Right ventricle myocardium superior (tissue), 1 donor: Measurements from ENCODE around the gene SPATA22. TPM values are rescaled to one million over a fixed set of nuclear protein-coding genes. Genes with fewer than 3 reads are reported as not detected.
"Not testable (repeated sequence)": the region's sequence is repeated elsewhere in the genome, so short reads cannot be mapped to it uniquely, and the experiment has no call there.

Experiments
- ATAC-seq: fragments of 200-7000 bp; cut with Tn5 transposase; one replicate; pipeline ENCODE4 v1.9.1; 2020; ENCODE audit warnings: mild to moderate bottlenecking; ENCODE audit not compliant: poor library complexity
- DNase-seq: peaks from one replicate; pipeline ENCODE4 v3.0.0-alpha.2; 2020
- intact Hi-C: fragments of 100-400 bp; cut with DNase I; formaldehyde crosslinking; loops from one replicate; pipeline ENCODE4 v1.11.2; 2022
- total RNA-seq: library from RNA; stranded (reverse); fragmentation: NEBNext Ultra II Directional; extraction: Animal tissue kit (Norgen Biotek cat#: 25700); gene quantifications from one replicate; pipeline ENCODE4 v1.2.1, GENCODE V29; 2021
- donor health status: DM: no; HTN: yes; CAD: no; lungs with severe emphysema.

The SPATA22 gene
- total RNA-seq, 1 donor from 2014 or later: 0.51 TPM

DNA sequence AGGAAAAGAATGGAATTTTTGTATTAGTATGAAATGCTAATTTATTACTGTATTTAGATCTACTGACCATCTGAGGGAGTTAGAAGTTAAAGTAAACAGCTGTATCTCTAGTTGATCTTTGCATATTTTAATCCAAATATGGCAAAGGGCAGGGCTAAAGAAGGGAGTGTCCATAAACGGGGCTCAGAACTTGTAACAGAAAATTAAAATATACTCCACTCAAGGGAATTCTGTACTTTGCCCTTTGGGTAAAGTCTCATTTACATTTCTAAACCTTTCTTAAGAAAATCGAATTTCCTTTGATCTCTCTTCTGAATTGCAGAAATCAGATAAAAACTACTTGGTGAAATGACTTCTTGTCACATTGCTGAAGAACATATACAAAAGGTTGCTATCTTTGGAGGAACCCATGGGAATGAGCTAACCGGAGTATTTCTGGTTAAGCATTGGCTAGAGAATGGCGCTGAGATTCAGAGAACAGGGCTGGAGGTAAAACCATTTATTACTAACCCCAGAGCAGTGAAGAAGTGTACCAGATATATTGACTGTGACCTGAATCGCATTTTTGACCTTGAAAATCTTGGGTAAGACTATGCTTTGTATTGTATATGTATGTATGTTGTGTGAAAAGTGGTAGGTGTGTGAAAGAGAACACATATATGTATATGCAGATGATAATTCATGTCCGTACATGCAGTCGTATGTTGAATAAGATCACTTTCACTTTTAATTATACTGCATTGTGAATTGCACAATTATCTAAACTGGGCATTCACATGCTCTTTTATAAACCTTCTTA lies 4.4 kb upstream of the SPATA22 start, which contains the start of gene ASPA:
Gene ASPA (plus strand): TSS at position 186 of the 799 bp plus-strand sequence. CDS start 163 bp downstream, at position 349.
- ATAC-seq: peak; percentile 72
- intact Hi-C loops: no loop called here
- DNase-seq: no peak

DNA sequence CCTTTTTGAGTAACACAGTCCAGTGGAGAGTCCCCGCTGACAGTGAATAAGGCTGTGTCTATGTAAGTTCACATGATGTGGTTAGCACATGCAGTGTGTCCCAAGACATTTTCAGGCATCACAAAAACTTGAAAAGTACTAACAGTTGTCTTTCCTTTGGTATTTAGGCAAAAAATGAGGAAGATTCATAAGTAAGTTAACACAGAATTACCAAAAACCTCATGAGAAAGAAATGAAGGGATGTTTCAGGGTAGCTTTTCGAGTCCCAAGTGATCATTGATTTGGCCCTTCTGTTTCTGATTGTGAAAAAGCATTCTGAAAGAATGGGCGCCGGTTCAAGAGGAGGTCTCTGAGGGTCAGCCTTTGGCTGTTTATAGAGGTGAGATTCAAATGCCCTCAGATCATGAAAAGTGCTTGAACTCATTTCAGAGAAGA lies 3.6 kb upstream of the SPATA22 start:
- intact Hi-C loops: no loop called here
- peak; percentile 48 for ATAC-seq

DNA sequence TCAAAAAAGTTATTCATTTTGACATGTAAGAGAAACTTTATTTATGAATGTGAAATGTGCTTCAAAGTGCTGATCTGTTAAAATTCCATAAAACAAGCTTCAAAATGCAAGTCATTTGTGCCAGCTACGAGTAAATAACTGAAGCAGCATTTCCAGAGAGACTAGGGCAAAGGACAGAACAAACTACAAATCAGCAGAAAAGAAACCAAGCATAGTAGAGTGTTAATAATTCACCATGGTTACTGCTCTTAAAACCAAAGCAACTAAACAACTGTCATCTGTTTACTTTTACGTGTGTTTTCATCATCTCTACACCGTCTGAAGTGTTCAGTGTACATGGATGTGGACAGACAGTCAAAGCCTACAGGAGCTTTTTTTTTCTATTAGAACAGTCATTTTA lies 2.6 kb upstream of the SPATA22 start:
- DNase-seq: no peak
- intact Hi-C loops: no loop called here
- peak; percentile 40 for ATAC-seq

More for the DNA sequence above, 3.6 kb upstream of the SPATA22 start:
- no peak for DNase-seq

DNA sequence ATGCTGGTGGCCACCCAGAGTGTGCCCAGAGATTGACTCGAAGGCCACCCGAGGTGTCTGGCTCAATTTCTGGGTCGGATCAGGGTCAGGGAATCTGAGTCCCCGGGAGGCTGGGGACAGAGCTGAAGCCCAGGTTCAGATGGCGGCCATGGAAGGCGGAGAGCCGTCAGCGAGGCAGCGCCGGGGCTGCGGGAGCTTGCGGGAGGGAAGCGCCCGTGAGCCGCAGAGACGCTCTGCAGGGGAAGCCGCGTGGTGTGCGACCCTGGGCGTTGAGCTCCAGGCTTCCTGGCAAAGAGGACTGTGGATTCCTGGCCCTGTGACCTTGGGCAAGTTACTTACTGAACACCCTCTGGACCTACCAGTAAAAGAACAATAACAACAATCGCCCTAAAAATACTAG lies 518 bp upstream of the SPATA22 start:
- DNase-seq (no peak), ATAC-seq (no peak)
- intact Hi-C loops: no loop called here

DNA sequence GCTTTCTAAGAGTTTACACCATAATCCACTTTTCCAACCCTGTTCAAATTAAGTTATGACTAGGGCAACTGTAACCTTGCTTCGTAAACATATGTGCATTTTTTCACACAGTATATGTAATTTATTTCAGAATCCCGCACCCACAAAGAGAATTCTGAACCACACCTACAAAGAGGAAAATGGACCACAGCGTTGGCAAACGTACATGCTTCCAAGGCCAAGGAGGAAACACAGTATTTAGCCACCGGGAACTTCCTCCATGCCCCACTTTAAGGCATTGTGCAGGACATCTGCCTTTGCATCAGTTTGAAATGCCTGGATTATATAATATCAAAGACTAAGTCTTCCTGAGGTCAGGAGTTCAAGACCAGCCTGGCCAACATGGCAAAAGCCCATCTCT lies 2.1 kb downstream of the SPATA22 start:
- intact Hi-C loops: no loop called here
- DNase-seq: no peak

DNA sequence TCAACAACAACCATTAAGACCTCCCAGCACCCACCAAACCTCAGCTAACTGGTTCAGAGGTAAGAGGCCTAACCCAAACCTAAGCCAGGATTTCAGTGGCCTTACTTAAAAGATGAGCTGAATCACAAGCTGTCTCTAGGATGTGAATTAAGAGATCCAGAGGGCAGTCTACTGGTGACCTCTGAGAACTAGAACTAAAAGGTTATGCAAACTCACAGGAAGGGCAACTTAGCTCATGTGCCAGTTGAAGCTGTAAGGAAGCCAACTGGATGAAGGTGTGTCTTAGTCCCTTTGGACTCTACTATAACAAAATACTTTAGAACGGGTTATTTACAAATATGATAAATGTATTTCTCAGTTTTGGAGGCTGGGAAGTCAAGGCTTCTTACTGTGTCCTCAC lies 5.3 kb downstream of the SPATA22 start:
- intact Hi-C loops, ATAC-seq: not testable (repeated sequence)

More for the DNA sequence above, 2.1 kb downstream of the SPATA22 start:
- ATAC-seq: no peak

DNA sequence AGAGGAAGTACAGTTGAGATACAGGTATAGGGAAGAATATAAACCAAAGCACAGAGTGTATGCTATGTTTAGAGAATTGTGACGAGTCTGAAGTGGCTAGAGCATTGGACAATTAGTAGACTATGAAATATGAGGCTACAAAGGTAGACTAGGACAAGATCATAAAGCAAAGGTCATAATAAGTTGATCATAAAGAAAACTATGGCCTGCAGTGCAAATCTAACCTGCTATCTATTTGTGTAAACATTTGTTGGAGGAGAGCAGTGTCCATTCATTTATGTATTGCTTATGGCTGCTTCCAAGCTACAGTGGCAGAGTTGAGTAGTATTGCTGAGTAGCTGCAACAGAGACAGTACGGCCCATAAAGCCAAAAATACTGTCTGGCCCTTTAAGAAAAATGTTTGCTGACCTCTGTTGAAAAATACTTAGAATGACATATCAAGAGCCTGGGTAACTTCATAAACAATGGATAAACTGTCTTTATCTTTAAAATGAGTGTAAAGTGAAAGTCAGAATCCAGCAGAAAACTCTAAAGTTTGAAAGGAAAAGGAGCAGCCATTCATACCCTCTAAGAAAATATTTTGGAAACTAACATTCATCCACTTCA lies 23.5 kb downstream of the SPATA22 start:
- intact Hi-C loops: no loop called here
- no peak for ATAC-seq
- no peak for DNase-seq

More for the DNA sequence above, 5.3 kb downstream of the SPATA22 start:
- not testable (repeated sequence) for DNase-seq

DNA sequence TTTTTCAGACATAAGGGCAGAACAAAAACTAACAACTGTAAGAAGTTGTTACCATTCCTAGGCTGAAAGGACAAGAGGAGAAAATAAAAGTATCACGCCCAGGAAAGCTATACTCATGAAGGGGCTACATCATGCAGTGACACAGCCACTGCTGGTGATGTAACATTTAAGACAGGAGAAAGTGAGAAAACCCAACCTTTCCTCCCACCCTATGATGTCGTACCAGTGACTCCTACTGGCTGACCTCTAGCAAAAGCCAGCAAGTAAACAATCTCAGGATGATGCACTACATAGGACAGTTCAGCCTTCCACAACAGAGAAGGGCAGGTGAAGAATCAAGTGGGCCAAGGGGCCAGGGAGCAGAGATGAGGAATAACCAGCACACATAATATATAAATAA lies 24.0 kb downstream of the SPATA22 start:
- DNase-seq (no peak), ATAC-seq (no peak)
- intact Hi-C loops: no loop called here

DNA sequence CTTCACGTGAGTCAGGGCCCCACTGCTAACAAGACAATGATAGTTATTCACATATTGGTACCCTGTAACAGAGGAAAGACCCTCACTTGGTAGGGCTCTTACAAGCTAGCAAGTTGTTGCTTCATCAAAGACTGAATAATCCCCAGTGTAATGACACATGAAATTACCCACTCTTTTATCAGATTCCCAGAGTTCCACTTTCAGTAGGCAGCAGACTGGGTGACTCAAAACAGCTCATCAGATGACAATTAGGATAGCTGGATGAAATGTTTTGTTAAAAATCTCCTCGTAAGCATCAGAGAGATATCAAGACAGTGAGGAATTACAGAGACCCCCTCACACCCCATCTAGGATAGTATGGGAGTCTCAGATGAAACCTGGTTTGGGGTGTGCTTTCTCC lies 31.2 kb downstream of the SPATA22 start:
- ATAC-seq: no peak
- intact Hi-C loops: no loop called here
- DNase-seq: no peak

DNA sequence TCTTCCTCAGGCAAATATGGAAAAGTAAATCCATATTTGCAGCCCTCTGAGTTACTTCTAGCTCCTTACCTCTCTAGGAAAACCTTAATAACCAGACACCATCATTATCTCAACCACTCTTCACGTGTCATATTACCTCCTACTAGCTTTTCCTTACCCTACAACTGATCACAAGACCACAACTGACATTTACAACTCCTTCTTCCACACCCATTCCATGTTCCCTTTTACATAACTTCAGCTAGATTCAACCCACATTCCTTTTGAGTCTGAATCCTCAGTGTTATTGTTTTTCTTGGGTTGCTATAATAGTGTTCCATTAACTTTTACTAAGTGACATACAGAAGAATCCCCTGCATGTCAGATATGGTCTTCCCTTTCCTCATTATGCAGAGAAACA lies 33.3 kb downstream of the SPATA22 start:
- DNase-seq (no peak), ATAC-seq (no peak)
- intact Hi-C loops: no loop called here

DNA sequence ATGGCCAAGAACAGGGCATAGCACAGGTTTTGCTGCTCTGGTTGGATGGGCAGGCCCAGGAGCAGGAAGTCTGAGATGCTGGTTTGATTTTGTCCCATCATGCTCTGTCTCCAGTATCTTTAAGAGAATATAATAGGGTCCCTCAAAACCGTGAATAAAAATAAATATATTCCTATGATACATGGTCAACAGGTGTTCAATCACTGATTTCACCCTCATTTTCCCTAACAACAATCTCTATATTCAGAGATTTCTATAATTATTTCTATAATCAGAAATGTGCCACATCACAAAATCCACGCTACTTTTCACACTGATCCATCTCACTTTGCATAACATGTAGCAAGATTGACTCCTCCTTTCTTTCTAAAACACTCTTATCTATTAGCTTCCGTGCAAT lies 37.9 kb downstream of the SPATA22 start, which contains the start of gene OR1E2:
Gene OR1E2 (minus strand): TSS at position 101 of the 400 bp plus-strand sequence. CDS start 0 bp downstream, at position 101.
- ATAC-seq (no peak), DNase-seq (no peak)
- intact Hi-C loops: no loop called here

DNA sequence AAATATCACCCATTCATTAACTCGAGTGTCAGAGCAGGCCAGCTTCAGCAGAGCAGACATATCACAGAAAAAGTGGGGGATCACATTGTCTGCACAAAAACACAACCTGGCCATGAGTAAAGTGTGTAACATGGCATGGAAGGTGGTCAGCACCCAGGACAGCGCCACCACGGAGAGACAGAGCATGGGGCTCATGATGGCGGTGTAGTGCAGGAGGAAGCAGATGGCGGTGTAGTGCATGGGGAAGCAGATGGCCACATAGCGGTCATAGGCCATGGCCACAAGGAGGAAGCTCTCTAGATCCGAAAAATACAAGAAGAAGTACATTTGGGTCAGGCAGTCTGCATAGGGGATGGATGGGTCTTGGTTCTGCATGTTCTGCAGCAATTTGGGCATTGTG lies 38.4 kb downstream of the SPATA22 start:
- not testable (repeated sequence) for ATAC-seq

DNA sequence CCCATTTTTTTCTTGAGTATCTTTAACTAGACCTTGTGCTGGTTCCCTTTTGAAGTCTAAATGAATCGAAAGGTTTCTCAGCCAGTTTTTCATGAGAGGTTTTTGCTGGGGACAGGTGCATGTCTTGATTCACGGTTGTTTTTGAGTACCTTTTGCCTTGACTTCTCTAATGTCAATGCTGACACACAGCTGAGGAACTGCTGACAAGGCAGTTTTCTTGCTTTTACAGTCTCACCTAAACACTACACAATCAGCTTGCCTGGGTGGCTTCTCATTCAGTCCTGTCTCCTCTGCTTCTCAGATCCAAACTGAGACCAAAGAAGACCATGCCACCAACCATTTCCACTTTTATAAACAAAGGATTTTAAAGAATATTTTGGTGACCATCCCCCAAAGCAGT lies 53.4 kb downstream of the SPATA22 start:
- intact Hi-C loops: no loop called here
- ATAC-seq: no peak
- DNase-seq: no peak

More for the DNA sequence above, 38.4 kb downstream of the SPATA22 start:
- DNase-seq, intact Hi-C loops: not testable (repeated sequence)

DNA sequence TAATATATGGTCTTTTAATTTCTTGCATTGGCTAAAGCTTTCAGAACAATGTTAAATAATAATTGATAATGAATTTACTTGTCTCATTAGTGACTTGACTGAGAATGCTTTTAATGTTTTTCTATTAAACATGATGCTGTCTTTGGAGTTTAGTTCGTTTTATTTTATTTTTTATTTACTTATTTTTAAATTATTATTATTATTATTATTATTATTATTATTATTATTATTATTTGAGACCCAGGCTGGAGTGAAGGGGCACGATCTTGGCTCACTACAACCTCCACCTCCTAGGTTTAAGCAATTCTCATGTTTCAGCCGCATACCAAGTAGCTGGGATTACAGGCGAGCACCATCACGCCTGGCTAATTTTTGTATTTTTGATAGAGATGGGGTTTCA lies 56.0 kb downstream of the SPATA22 start:
- intact Hi-C loops: no loop called here
- DNase-seq: no peak
- ATAC-seq: no peak

DNA sequence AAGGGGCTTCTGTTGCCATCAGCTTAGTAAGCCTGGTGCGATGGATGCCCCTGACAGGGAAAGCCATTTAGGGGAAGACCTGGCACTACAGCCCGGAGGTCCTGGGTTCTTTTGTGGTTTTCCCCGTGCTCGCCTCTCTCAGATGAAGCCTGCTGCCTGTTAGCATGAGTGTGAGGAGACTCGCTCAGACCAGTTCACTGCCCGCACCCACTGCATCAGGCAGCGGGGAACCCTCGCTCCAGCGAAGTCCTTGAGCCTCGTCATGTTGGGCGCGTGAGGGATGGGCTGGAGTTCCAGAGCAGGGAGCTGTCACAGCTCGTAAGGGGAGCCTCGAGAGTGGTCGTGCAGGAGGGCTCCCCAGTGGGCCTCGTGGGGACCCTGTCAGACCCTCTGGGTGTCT lies 59.4 kb downstream of the SPATA22 start:
- intact Hi-C loops, ATAC-seq: not testable (repeated sequence)

DNA sequence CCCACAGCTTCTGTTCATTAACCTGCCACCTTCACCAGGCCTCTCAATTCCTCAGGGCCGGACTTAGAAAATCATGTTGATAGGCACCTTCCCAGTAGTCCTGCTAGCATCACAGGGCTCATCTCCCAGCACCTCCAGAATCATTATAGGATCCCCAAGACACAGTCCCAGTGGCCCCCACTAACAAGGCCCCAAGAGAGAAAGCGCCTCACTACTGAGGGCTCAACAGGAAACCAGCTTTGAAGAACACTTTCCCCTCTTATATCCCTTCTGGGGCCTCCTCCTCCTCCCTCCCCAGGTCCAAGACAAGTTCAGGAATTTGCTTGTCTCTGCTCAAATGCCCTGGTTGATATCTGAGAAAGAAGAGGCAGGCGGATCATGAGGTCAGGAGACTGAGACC lies 60.5 kb downstream of the SPATA22 start, which contains the start of gene OR3A3:
Gene OR3A3 (plus strand): TSS at position 301 of the 400 bp plus-strand sequence.
- DNase-seq (no peak), ATAC-seq (no peak)
- intact Hi-C loops: no loop called here

More for the DNA sequence above, 59.4 kb downstream of the SPATA22 start:
- not testable (repeated sequence) for DNase-seq

DNA sequence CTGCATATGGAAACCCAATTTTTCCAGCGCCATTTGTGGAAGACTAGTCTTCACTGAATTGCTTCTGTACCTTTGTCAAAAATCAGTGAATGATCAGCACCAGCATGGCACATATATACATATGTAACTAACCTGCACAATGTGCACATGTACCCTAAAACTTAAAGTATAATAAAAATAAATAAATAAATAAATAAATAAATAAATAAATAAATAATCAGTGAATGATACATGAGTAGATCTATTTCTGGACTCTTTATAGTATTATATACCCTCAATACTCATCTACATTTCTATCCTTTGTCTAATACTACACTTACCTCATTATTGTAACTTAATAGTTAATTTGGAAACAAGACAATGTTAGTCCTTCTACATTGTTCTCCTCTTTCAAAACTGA lies 67.8 kb downstream of the SPATA22 start:
- ATAC-seq, DNase-seq, intact Hi-C loops: not testable (repeated sequence)

DNA sequence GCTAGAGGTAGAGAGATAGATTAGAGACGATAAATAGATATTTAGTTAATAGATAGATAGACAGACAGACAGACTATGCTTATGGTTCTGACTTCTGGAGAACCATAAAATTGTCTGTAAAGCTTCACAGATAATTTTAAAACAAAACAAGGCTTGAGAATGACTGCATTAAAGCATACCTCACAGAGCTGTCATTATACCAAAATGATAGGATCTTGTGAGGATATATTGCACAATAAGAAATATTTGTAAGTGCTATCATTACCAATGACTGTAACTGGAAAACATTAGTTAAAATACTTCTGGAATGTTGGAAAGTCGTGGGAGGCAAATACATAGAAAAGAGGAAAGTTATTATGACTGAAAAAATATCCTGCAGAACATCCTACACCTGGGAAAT lies 69.8 kb downstream of the SPATA22 start:
- no peak for ATAC-seq
- intact Hi-C loops: no loop called here
- no peak for DNase-seq

DNA sequence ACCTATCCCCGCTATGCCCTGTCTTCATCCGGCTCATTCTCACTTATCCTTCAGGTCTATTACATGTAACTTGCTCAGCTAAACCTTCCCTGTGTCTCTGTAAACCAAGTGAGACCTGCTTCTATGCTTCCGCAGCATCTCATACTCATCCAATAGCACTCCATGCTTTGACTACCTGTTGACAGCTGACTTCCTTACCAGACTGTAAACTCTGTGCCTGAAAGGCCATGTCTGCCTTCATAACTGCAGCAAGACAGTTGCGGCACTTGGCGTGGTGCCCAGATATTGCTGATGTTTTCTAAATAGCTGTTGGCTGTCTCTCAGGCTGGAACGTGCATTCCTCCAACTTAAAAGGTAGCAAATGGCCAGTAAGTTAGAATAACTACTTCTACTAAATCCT lies 71.6 kb downstream of the SPATA22 start:
- DNase-seq (peak; percentile 45), ATAC-seq (no peak)
- intact Hi-C loops: no loop called here

DNA sequence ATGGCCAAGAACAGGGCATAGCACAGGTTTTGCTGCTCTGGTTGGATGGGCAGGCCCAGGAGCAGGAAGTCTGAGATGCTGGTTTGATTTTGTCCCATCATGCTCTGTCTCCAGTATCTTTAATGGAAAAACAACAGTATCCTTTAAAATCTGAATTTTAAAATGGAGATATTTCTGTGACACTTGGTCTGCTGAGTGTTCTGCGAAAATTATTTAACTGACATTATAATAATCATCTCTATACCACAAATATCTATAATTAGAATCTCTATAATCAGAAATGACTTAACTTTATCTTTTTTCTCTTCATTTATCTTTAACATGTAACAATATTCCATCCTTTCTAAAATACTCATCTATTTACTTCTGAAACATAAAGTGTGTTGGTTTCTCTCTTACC lies 73.3 kb downstream of the SPATA22 start, which contains the start of gene OR1E1:
Gene OR1E1 (minus strand): TSS at position 101 of the 400 bp plus-strand sequence. CDS start 0 bp downstream, at position 101.
- intact Hi-C loops: no loop called here
- no peak for ATAC-seq
- DNase-seq: no peak
